IMR-90 (cell line): ENCODE data around the gene EGFR. TPM values are rescaled to one million over a fixed set of nuclear protein-coding genes. Genes with fewer than 3 reads are reported as not detected.

Experiments used
- ATAC-seq: fragments of 200-7000 bp; cut with Tn5 transposase; 2 replicates; pipeline ENCODE4 v1.9.1; 2020; ENCODE audit warnings: low read depth, mild to moderate bottlenecking, moderate library complexity
- BruUV-seq: library from RNA; stranded (reverse); fragments of 400-500 nt; replicated peaks from 2 replicates; lab custom pipeline; 2021; lab: Mats Ljungman, UMichigan
- CTCF ChIA-PET: fragments of 300-600 bp; formaldehyde crosslinking; extraction: SDS; loops from one replicate; lab custom pipeline; 2021; ENCODE audit warnings: antibody characterized with exemption; lab: Yijun Ruan, JAX
- POLR2A ChIA-PET: fragments of 300-600 bp; sonication (Branson Sonifier 250); formaldehyde crosslinking; loops from one replicate; lab custom pipeline; 2022; ENCODE audit warnings: antibody characterized with exemption; ENCODE audit not compliant: unreplicated experiment; lab: Charles Lee
- DNase-seq: peaks from one replicate; pipeline ENCODE4 v3.0.0; 2013
- H2AFZ ChIP-seq: replicated peaks from 2 replicates; pipeline ENCODE3; 2013; ENCODE audit warnings: low read length, mild to moderate bottlenecking; ENCODE audit not compliant: poor library complexity
- H2AK5ac ChIP-seq: 2 replicates; pipeline ENCODE4 v1.6.1; 2013; ENCODE audit warnings: low read depth, low read length, inconsistent platforms
- H2AK9ac ChIP-seq: replicated peaks from 2 replicates; pipeline ENCODE3; 2013; ENCODE audit warnings: mild to moderate bottlenecking, low read depth, low read length, moderate library complexity; ENCODE audit not compliant: poor library complexity
- H2BK120ac ChIP-seq: 2 replicates; pipeline ENCODE4 v1.6.1; 2013; ENCODE audit warnings: low read depth, low read length, inconsistent platforms
- H2BK15ac ChIP-seq: 3 replicates; pipeline ENCODE4 v1.6.1; 2013; ENCODE audit warnings: low read depth, low read length, inconsistent platforms
- H2BK20ac ChIP-seq: 2 replicates; pipeline ENCODE4 v1.6.1; 2013; ENCODE audit warnings: low read depth, mild to moderate bottlenecking, inconsistent platforms, low read length, moderate library complexity
- H2BK5ac ChIP-seq: 2 replicates; pipeline ENCODE4 v1.6.1; 2013; ENCODE audit warnings: mild to moderate bottlenecking, low read depth, low read length, inconsistent platforms; ENCODE audit not compliant: poor library complexity, severe bottlenecking
- H3K14ac ChIP-seq: replicated peaks from 2 replicates; pipeline ENCODE4 v1.6.1; 2013; ENCODE audit warnings: low read depth, low read length, inconsistent platforms
- H3K18ac ChIP-seq: 2 replicates; pipeline ENCODE4 v1.6.1; 2013; ENCODE audit warnings: low read depth, low read length, control low read depth
- H3K23ac ChIP-seq: 2 replicates; pipeline ENCODE4 v1.6.1; 2013; ENCODE audit warnings: low read depth, low read length, inconsistent platforms
- H3K27ac ChIP-seq: 2 replicates; pipeline ENCODE4 v1.5.1; 2013; ENCODE audit warnings: mild to moderate bottlenecking, control low read depth, low read length; ENCODE audit not compliant: insufficient read depth
- H3K27me3 ChIP-seq: 2 replicates; pipeline ENCODE4 v1.6.1; 2013; ENCODE audit warnings: low read length; ENCODE audit not compliant: control insufficient read depth, insufficient read depth
- H3K36me3 ChIP-seq: 2 replicates; pipeline ENCODE4 v1.6.1; 2013; ENCODE audit warnings: low read length, mixed read lengths; ENCODE audit not compliant: control insufficient read depth, insufficient read depth
- H3K4ac ChIP-seq: 2 replicates; pipeline ENCODE4 v1.6.1; 2013; ENCODE audit warnings: low read depth, low read length, inconsistent platforms
- H3K4me1 ChIP-seq: 2 replicates; pipeline ENCODE4 v1.6.1; 2013; ENCODE audit warnings: low read length, mixed read lengths; ENCODE audit not compliant: control insufficient read depth, insufficient read depth
- H3K4me2 ChIP-seq: 2 replicates; pipeline ENCODE4 v1.6.1; 2013; ENCODE audit warnings: low read depth, mild to moderate bottlenecking, control low read depth, low read length, moderate library complexity
- H3K4me3 ChIP-seq: 2 replicates; pipeline ENCODE4 v1.5.1; 2013; ENCODE audit warnings: low read depth, mild to moderate bottlenecking, control low read depth, low read length, moderate library complexity; ENCODE audit not compliant: insufficient read depth
- H3K56ac ChIP-seq: 2 replicates; pipeline ENCODE4 v1.6.1; 2013; ENCODE audit warnings: low read length, inconsistent platforms; ENCODE audit not compliant: insufficient read depth; ENCODE audit errors: extremely low read depth
- H3K79me1 ChIP-seq, 2 experiments: 2 replicates each; pipeline ENCODE4 v1.6.1; 2013; ENCODE audit warnings: low read length in 2 of 2, inconsistent platforms in 1 of 2, low read depth in 1 of 2
- H3K9ac ChIP-seq: 2 replicates; pipeline ENCODE4 v1.6.1; 2013; ENCODE audit warnings: low read depth, low read length, control low read depth
- H3K9me1 ChIP-seq: 2 replicates; pipeline ENCODE4 v1.6.1; 2013; ENCODE audit warnings: low read length, inconsistent platforms; ENCODE audit not compliant: insufficient read depth
- H3K9me3 ChIP-seq: 2 replicates; pipeline ENCODE4 v1.6.1; 2013; ENCODE audit warnings: low read length; ENCODE audit not compliant: control insufficient read depth, insufficient read depth
- H4K20me1 ChIP-seq: 2 replicates; pipeline ENCODE4 v1.6.1; 2013; ENCODE audit warnings: low read length, inconsistent platforms; ENCODE audit not compliant: insufficient read depth
- H4K5ac ChIP-seq: 2 replicates; pipeline ENCODE4 v1.6.1; 2013; ENCODE audit warnings: mild to moderate bottlenecking, low read depth, low read length, control low read depth
- H4K8ac ChIP-seq, 2 experiments: 2 replicates each; pipeline ENCODE4 v1.6.1; 2013; ENCODE audit warnings: low read depth in 2 of 2, low read length in 2 of 2, control low read depth in 1 of 2, inconsistent platforms in 1 of 2
- H4K91ac ChIP-seq: 2 replicates; pipeline ENCODE4 v1.6.1; 2013; ENCODE audit warnings: low read depth, low read length, inconsistent platforms; ENCODE audit not compliant: insufficient read depth
- CEBPB ChIP-seq: IDR thresholded peaks from 2 replicates; pipeline ENCODE4 v1.6.1; 2012; ENCODE audit warnings: low read depth, low read length, improper control_type of control experiment
- CHD1 ChIP-seq: IDR thresholded peaks from 2 replicates; pipeline ENCODE4 v1.6.1; 2012; ENCODE audit warnings: low read depth, low read length, improper control_type of control experiment
- MAFK ChIP-seq: IDR thresholded peaks from 2 replicates; pipeline ENCODE4 v1.6.1; 2012; ENCODE audit warnings: low read depth, low read length, improper control_type of control experiment
- POLR2A ChIP-seq: IDR thresholded peaks from 2 replicates; pipeline ENCODE4 v1.6.1; 2012; ENCODE audit warnings: mild to moderate bottlenecking, low read depth, low read length
- RAD21 ChIP-seq: IDR thresholded peaks from 2 replicates; pipeline ENCODE4 v1.6.1; 2012; ENCODE audit warnings: low read length, improper control_type of control experiment
- RCOR1 ChIP-seq: IDR thresholded peaks from 2 replicates; pipeline ENCODE4 v1.6.1; 2012; ENCODE audit warnings: mild to moderate bottlenecking, low read length, improper control_type of control experiment; ENCODE audit not compliant: insufficient replicate concordance
- SMC3 ChIP-seq: fragments of 150-350 bp; IDR thresholded peaks from 2 replicates; pipeline ENCODE4 v1.6.1; 2016; ENCODE audit warnings: low read depth, mild to moderate bottlenecking, antibody characterized with exemption, low read length, moderate library complexity
- WGBS, 2 experiments: methylation state at CpG; one replicate each; pipeline versions ENCODE4 v1.1.5 to v1.1.7; 2013; ENCODE audit warnings: missing lambda C conversion rate in 2 of 2; ENCODE audit not compliant: insufficient read length in 1 of 2; ENCODE audit errors: extremely low coverage in 2 of 2; 5-methylcytosine and 5-hydroxymethylcytosine counted together
- dilution Hi-C: fragments of 300-500 bp; cut with HindIII; formaldehyde crosslinking; loops from one replicate; pipeline ENCODE4 v1.14.3; 2018; ENCODE audit warnings: low sequenced_read_pairs; ENCODE audit not compliant: unreplicated experiment
- in situ Hi-C: fragments of 300-500 bp; cut with MboI; formaldehyde crosslinking; loops from 3 replicates; pipeline ENCODE4 v1.14.3; 2019; ENCODE audit warnings: low sequenced_read_pairs, inconsistent platforms, mixed read lengths
- intact Hi-C: fragments of 100-400 bp; cut with micrococcal nuclease; formaldehyde crosslinking; loops from 2 replicates; pipeline ENCODE4 v1.10.0; 2022
- polyA plus RNA-seq, 3 experiments: library from polyadenylated mRNA; depleted of rRNA; stranded (reverse); fragments of >200 nt; gene quantifications; 2 replicates each; pipeline ENCODE4 v1.2.3, GENCODE V29; 2012; ENCODE audit warnings: low replicate concordance in 1 of 3
- total RNA-seq: library from RNA; depleted of rRNA; stranded (reverse); fragments of >200 nt; gene quantifications from 2 replicates; pipeline ENCODE4 v1.2.3, GENCODE V29; 2012
- TF ChIP-seq, protein P1 (sequence below): fragments of 150-350 bp; IDR thresholded peaks from 2 replicates; pipeline ENCODE4 v1.6.1; 2017; ENCODE audit warnings: mild to moderate bottlenecking, antibody characterized with exemption, low read length, low read depth

Gene EGFR
- total and polyA plus RNA-seq, 2 of the 4 experiments (the other 2 are of a cell fraction) = 36.9 to 60.4 TPM

GRCh38 chr7:55181762-55182161 lies 162.9 kb downstream of the EGFR start:
- Histone ChIP-seq H3K4me3 (no peak overlapping the region), H3K9me3 (no peaks in the 10 kb centered on the region), H2AK9ac (no peak overlapping the region), H2AK5ac (no peak overlapping the region), H3K79me1 (peaks cover 6 to 49% of the 10 kb centered on the region in 2 experiments; a peak in 3 of 4 replicates), H3K27ac (no peak overlapping the region), H3K36me3 (peaks cover 66% of the 10 kb centered on the region), H3K9ac (no peak overlapping the region), H3K27me3 (no peaks in the 10 kb centered on the region), H3K14ac (no peak overlapping the region), H3K23ac (no peak overlapping the region), H3K4ac (no peak overlapping the region), H3K56ac (no peak overlapping the region), H3K18ac (no peak overlapping the region), H3K4me2 (no peak overlapping the region), H4K91ac (no peak overlapping the region), H2BK120ac (no peak overlapping the region), H2AFZ (no peak overlapping the region), H4K8ac (no peak overlapping the region), H2BK5ac (no peak overlapping the region), H4K20me1 (no peaks in the 10 kb centered on the region), H3K4me1 (peaks cover 31% of the 10 kb centered on the region), H2BK20ac (no peak overlapping the region), H2BK15ac (no peak overlapping the region), H4K5ac (no peak overlapping the region), H3K9me1 (peaks cover 34% of the 10 kb centered on the region)
- no peak for DNase-seq
- BruUV-seq = no TSS peak
- ChIA-PET CTCF (no interaction called here), POLR2A (no interaction called here)
- ATAC-seq = no peak
- intact Hi-C loops = no loop called here
- WGBS, 2 experiments = 100% methylated on average over 1 of the region's 4 CpGs; no CpG with 5 or more reads in 1 of the 2 experiments
- TF ChIP-seq MAFK (no peak), RAD21 (no peak), CEBPB (no peak), POLR2A (no peak), SMC3 (no peak), RCOR1 (no peak), CHD1 (no peak)
- TF ChIP-seq, protein P1, sequence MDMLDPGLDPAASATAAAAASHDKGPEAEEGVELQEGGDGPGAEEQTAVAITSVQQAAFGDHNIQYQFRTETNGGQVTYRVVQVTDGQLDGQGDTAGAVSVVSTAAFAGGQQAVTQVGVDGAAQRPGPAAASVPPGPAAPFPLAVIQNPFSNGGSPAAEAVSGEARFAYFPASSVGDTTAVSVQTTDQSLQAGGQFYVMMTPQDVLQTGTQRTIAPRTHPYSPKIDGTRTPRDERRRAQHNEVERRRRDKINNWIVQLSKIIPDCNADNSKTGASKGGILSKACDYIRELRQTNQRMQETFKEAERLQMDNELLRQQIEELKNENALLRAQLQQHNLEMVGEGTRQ = no peak
- dilution Hi-C loops = no loop called here
- in situ Hi-C loops = no loop called here
